ENCODE measurements around the gene CACNA1C. TPM values are rescaled to one million over a fixed set of nuclear protein-coding genes. Genes with fewer than 3 reads are reported as not detected.
A peak's percentile ranks its signal among the peaks of the same experiment; 100 is the strongest.

CACNA1C gene
- total and polyA plus RNA-seq, 4 donors: 14.8 to 22.2 (median 18.3) TPM

GRCh38 chr12:2616763-2617162 lies 564.0 kb downstream of the CACNA1C start:
- 80% methylated on average over 10 of the region's 10 CpGs for WGBS (ENCODE audit: insufficient coverage)
- Histone ChIP-seq H3K36me3 (ENCODE audit: control insufficient read depth, insufficient read depth, low read length) (peaks cover 49% of the 10 kb centered on the region), H3K4me1 (ENCODE audit: control insufficient read depth, insufficient read depth, low read length) (peaks cover 18% of the 10 kb centered on the region), H3K4me3 (ENCODE audit: low read depth, low read length) (no peak overlapping the region), H3K27me3 (ENCODE audit: control insufficient read depth, insufficient read depth, low read length) (no peaks in the 10 kb centered on the region), H3K27ac (ENCODE audit: low read depth, low read length) (no peak overlapping the region), H3K9me3 (ENCODE audit: control insufficient read depth, insufficient read depth, low read length) (no peaks in the 10 kb centered on the region)
- no peak for DNase-seq (ENCODE audit: low read depth in 4 of 6, low spot score in 6 of 6)

GRCh38 chr12:2617365-2617764 lies 564.6 kb downstream of the CACNA1C start:
- peaks cover 43% of the 10 kb centered on the region for H3K36me3 ChIP-seq (ENCODE audit: control insufficient read depth, insufficient read depth, low read length)
- H3K9me3 ChIP-seq (ENCODE audit: control insufficient read depth, insufficient read depth, low read length): no peaks in the 10 kb centered on the region
- H3K27me3 ChIP-seq (ENCODE audit: control insufficient read depth, insufficient read depth, low read length): no peaks in the 10 kb centered on the region
- no peak for DNase-seq (ENCODE audit: low read depth in 4 of 6, low spot score in 6 of 6)
- peaks cover 18% of the 10 kb centered on the region for H3K4me1 ChIP-seq (ENCODE audit: control insufficient read depth, insufficient read depth, low read length)
- no peak overlapping the region for H3K4me3 ChIP-seq (ENCODE audit: low read depth, low read length)
- WGBS (ENCODE audit: insufficient coverage): 92% methylated on average over 8 of the region's 8 CpGs
- H3K27ac ChIP-seq (ENCODE audit: low read depth, low read length): no peak overlapping the region

GRCh38 chr12:2618291-2618995 lies 565.7 kb downstream of the CACNA1C start:
- no peaks in the 10 kb centered on the region for H3K27me3 ChIP-seq (ENCODE audit: control insufficient read depth, insufficient read depth, low read length)
- peaks cover 18% of the 10 kb centered on the region for H3K4me1 ChIP-seq (ENCODE audit: control insufficient read depth, insufficient read depth, low read length)
- 90% methylated on average over 8 of the region's 12 CpGs for WGBS (ENCODE audit: insufficient coverage)
- H3K27ac ChIP-seq (ENCODE audit: low read depth, low read length): no peak overlapping the region
- no peak for DNase-seq (ENCODE audit: low read depth in 4 of 6, low spot score in 6 of 6)
- H3K9me3 ChIP-seq (ENCODE audit: control insufficient read depth, insufficient read depth, low read length): no peaks in the 10 kb centered on the region
- peaks cover 42% of the 10 kb centered on the region for H3K36me3 ChIP-seq (ENCODE audit: control insufficient read depth, insufficient read depth, low read length)
- H3K4me3 ChIP-seq (ENCODE audit: low read depth, low read length): no peak overlapping the region

GRCh38 chr12:2619136-2619535 lies 566.3 kb downstream of the CACNA1C start:
- 98% methylated on average over 4 of the region's 5 CpGs for WGBS (ENCODE audit: insufficient coverage)
- DNase-seq (ENCODE audit: low read depth in 4 of 6, low spot score in 6 of 6): no peak
- Histone ChIP-seq H3K27ac (ENCODE audit: low read depth, low read length) (no peak overlapping the region), H3K36me3 (ENCODE audit: control insufficient read depth, insufficient read depth, low read length) (peaks cover 45% of the 10 kb centered on the region), H3K27me3 (ENCODE audit: control insufficient read depth, insufficient read depth, low read length) (no peaks in the 10 kb centered on the region), H3K9me3 (ENCODE audit: control insufficient read depth, insufficient read depth, low read length) (no peaks in the 10 kb centered on the region), H3K4me1 (ENCODE audit: control insufficient read depth, insufficient read depth, low read length) (peaks cover 18% of the 10 kb centered on the region), H3K4me3 (ENCODE audit: low read depth, low read length) (no peak overlapping the region)

GRCh38 chr12:2622460-2622859 lies 569.7 kb downstream of the CACNA1C start:
- 93% methylated on average over 6 of the region's 6 CpGs for WGBS (ENCODE audit: insufficient coverage)
- Histone ChIP-seq H3K36me3 (ENCODE audit: control insufficient read depth, insufficient read depth, low read length) (peaks cover 30% of the 10 kb centered on the region), H3K4me3 (ENCODE audit: low read depth, low read length) (no peak overlapping the region), H3K9me3 (ENCODE audit: control insufficient read depth, insufficient read depth, low read length) (no peaks in the 10 kb centered on the region), H3K4me1 (ENCODE audit: control insufficient read depth, insufficient read depth, low read length) (peaks cover 20% of the 10 kb centered on the region), H3K27me3 (ENCODE audit: control insufficient read depth, insufficient read depth, low read length) (no peaks in the 10 kb centered on the region), H3K27ac (ENCODE audit: low read depth, low read length) (no peak overlapping the region)
- DNase-seq (ENCODE audit: low read depth in 4 of 6, low spot score in 6 of 6): no peak

GRCh38 chr12:2623472-2623871 lies 570.7 kb downstream of the CACNA1C start:
- Histone ChIP-seq H3K4me1 (ENCODE audit: control insufficient read depth, insufficient read depth, low read length) (peaks cover 25% of the 10 kb centered on the region), H3K36me3 (ENCODE audit: control insufficient read depth, insufficient read depth, low read length) (peaks cover 27% of the 10 kb centered on the region), H3K27ac (ENCODE audit: low read depth, low read length) (no peak overlapping the region), H3K27me3 (ENCODE audit: control insufficient read depth, insufficient read depth, low read length) (no peaks in the 10 kb centered on the region), H3K4me3 (ENCODE audit: low read depth, low read length) (no peak overlapping the region), H3K9me3 (ENCODE audit: control insufficient read depth, insufficient read depth, low read length) (no peaks in the 10 kb centered on the region)
- 85% methylated on average over 5 of the region's 5 CpGs for WGBS (ENCODE audit: insufficient coverage)
- DNase-seq (ENCODE audit: low read depth in 4 of 6, low spot score in 6 of 6): no peak

GRCh38 chr12:2624543-2625288 lies 571.9 kb downstream of the CACNA1C start:
- no peak overlapping the region for H3K4me3 ChIP-seq (ENCODE audit: low read depth, low read length)
- DNase-seq (ENCODE audit: low read depth in 4 of 6, low spot score in 6 of 6): peak in 2 of 6 donors; percentile 9 to 68
- 45% methylated on average over 16 of the region's 19 CpGs for WGBS (ENCODE audit: insufficient coverage)
- peaks cover 26% of the 10 kb centered on the region for H3K36me3 ChIP-seq (ENCODE audit: control insufficient read depth, insufficient read depth, low read length)
- no peak overlapping the region for H3K27ac ChIP-seq (ENCODE audit: low read depth, low read length)
- no peaks in the 10 kb centered on the region for H3K9me3 ChIP-seq (ENCODE audit: control insufficient read depth, insufficient read depth, low read length)
- H3K27me3 ChIP-seq (ENCODE audit: control insufficient read depth, insufficient read depth, low read length): no peaks in the 10 kb centered on the region
- peaks cover 25% of the 10 kb centered on the region for H3K4me1 ChIP-seq (ENCODE audit: control insufficient read depth, insufficient read depth, low read length)

- Histone ChIP-seq H3K4me1 (ENCODE audit: control insufficient read depth, insufficient read depth, low read length) (peaks cover 25% of the 10 kb centered on the region), H3K27me3 (ENCODE audit: control insufficient read depth, insufficient read depth, low read length) (no peaks in the 10 kb centered on the region), H3K9me3 (ENCODE audit: control insufficient read depth, insufficient read depth, low read length) (no peaks in the 10 kb centered on the region), H3K27ac (ENCODE audit: low read depth, low read length) (no peak overlapping the region), H3K4me3 (ENCODE audit: low read depth, low read length) (no peak overlapping the region), H3K36me3 (ENCODE audit: control insufficient read depth, insufficient read depth, low read length) (peaks cover 26% of the 10 kb centered on the region)
- 62% methylated on average over 10 of the region's 13 CpGs for WGBS (ENCODE audit: insufficient coverage)
- DNase-seq (ENCODE audit: low read depth in 4 of 6, low spot score in 6 of 6): no peak
Observed at GRCh38 chr12:2625289-2625612, 572.5 kb downstream of the CACNA1C start.

GRCh38 chr12:2627076-2627834 lies 574.5 kb downstream of the CACNA1C start:
- H3K27me3 ChIP-seq (ENCODE audit: control insufficient read depth, insufficient read depth, low read length): no peaks in the 10 kb centered on the region
- peak in 3 of 6 donors; percentile 10 to 84 (median 18) for DNase-seq (ENCODE audit: low read depth in 4 of 6, low spot score in 6 of 6)
- no peaks in the 10 kb centered on the region for H3K9me3 ChIP-seq (ENCODE audit: control insufficient read depth, insufficient read depth, low read length)
- WGBS (ENCODE audit: insufficient coverage): 52% methylated on average over 14 of the region's 15 CpGs
- H3K36me3 ChIP-seq (ENCODE audit: control insufficient read depth, insufficient read depth, low read length): peaks cover 23% of the 10 kb centered on the region
- H3K4me3 ChIP-seq (ENCODE audit: low read depth, low read length): no peak overlapping the region
- H3K4me1 ChIP-seq (ENCODE audit: control insufficient read depth, insufficient read depth, low read length): peaks cover 25% of the 10 kb centered on the region
- H3K27ac ChIP-seq (ENCODE audit: low read depth, low read length): no peak overlapping the region
